ENCODE results near the gene CTDSP1.

- TF ChIP-seq EZH2 (IDR thresholded peaks at IDR 0.05; ENCODE audit: borderline replicate concordance): no peak
- no peak for TF ChIP-seq CTCF (IDR thresholded peaks at IDR 0.05; ENCODE audit: poor library complexity)
Observed at GRCh38 chr2:218422403-218423086, 22.9 kb downstream of the CTDSP1 start.

Data from hepatocyte (in vitro differentiated cells).